Occipital lobe (tissue), 2 donors: ENCODE results near the gene SLC22A7. TPM values are rescaled to one million over a fixed set of nuclear protein-coding genes. Genes with fewer than 3 reads are reported as not detected.

Experiments
- DNase-seq: peaks from one replicate; lab custom pipeline; 2025; lab: John Stamatoyannopoulos, UW
- total RNA-seq: library from RNA; depleted of rRNA; stranded (reverse); fragments of >200 nt; gene quantifications from one replicate; pipeline ENCODE4 v1.2.3, GENCODE V29; 2014

Gene SLC22A7
- total RNA-seq, 1 donor from 2014 or later: 0.31 TPM

- no peak for DNase-seq
These were observed 32.5 kb upstream of the SLC22A7 start for GRCh38 chr6:43265564-43265963.

- no peak for DNase-seq
These were observed 30.3 kb upstream of the SLC22A7 start for GRCh38 chr6:43267619-43268354.

GRCh38 chr6:43268355-43268700 is 29.7 kb upstream of the SLC22A7 start:
- DNase-seq: peak; percentile 62

GRCh38 chr6:43268782-43269272 is 29.2 kb upstream of the SLC22A7 start:
- no peak for DNase-seq

- DNase-seq: no peak
These were observed 28.6 kb upstream of the SLC22A7 start for GRCh38 chr6:43269273-43270007.

- no peak for DNase-seq
These were observed 26.8 kb upstream of the SLC22A7 start for GRCh38 chr6:43271103-43271815.

GRCh38 chr6:43271944-43272343 is 26.1 kb upstream of the SLC22A7 start:
- DNase-seq: no peak

GRCh38 chr6:43273707-43274106 is 24.4 kb upstream of the SLC22A7 start:
- no peak for DNase-seq

- DNase-seq: no peak
These were observed 23.7 kb upstream of the SLC22A7 start for GRCh38 chr6:43274127-43274915.

- no peak for DNase-seq
These were observed 23.0 kb upstream of the SLC22A7 start for GRCh38 chr6:43274916-43275597.

GRCh38 chr6:43275801-43276576 is 22.1 kb upstream of the SLC22A7 start:
- DNase-seq: no peak

GRCh38 chr6:43276577-43277305 is 21.3 kb upstream of the SLC22A7 start:
- DNase-seq: no peak

GRCh38 chr6:43277306-43277642 is 20.8 kb upstream of the SLC22A7 start:
- DNase-seq: no peak

GRCh38 chr6:43277643-43278523 is 20.2 kb upstream of the SLC22A7 start:
- no peak for DNase-seq

- no peak for DNase-seq
These were observed 19.5 kb upstream of the SLC22A7 start for GRCh38 chr6:43278524-43279078.

- DNase-seq: no peak
These were observed 17.8 kb upstream of the SLC22A7 start for GRCh38 chr6:43280234-43280633.

- DNase-seq: no peak
These were observed 16.0 kb upstream of the SLC22A7 start for GRCh38 chr6:43282060-43282459.
